Activated CD4-positive, alpha-beta T cell treated with anti-CD3 and anti-CD28 coated beads, Interleukin-2, amount 10 ng/mL, durations not matched to agents 24 days and 14 days (primary cell): Measurements from ENCODE around the gene VPS36. TPM values are rescaled to one million over a fixed set of nuclear protein-coding genes. Genes with fewer than 3 reads are reported as not detected.
A peak's percentile ranks its signal among the peaks of the same experiment; 100 is the strongest.

ENCODE experiments used
- DNase-seq: peaks from one replicate; pipeline ENCODE4 v3.0.0; 2022
- H3K27ac Mint-ChIP-seq: one replicate; pipeline ENCODE4 v1.8.0; 2022; ENCODE audit warnings: mild to moderate bottlenecking, mixed read lengths
- H3K27me3 Mint-ChIP-seq: one replicate; pipeline ENCODE4 v1.8.0; 2022; ENCODE audit warnings: mixed read lengths
- H3K36me3 Mint-ChIP-seq: one replicate; pipeline ENCODE4 v1.8.0; 2022; ENCODE audit warnings: low read depth, mild to moderate bottlenecking, mixed read lengths
- H3K4me1 Mint-ChIP-seq: one replicate; pipeline ENCODE4 v1.8.0; 2021; ENCODE audit warnings: mixed read lengths
- H3K4me3 Mint-ChIP-seq: one replicate; pipeline ENCODE4 v1.8.0; 2022; ENCODE audit warnings: mild to moderate bottlenecking, moderate library complexity, mixed read lengths
- H3K9me3 Mint-ChIP-seq: one replicate; pipeline ENCODE4 v1.8.0; 2021; ENCODE audit warnings: mixed read lengths
- intact Hi-C: fragments of 100-400 bp; cut with micrococcal nuclease; formaldehyde crosslinking; loops from one replicate; pipeline ENCODE4 v1.15.1; 2023
- total RNA-seq: library from RNA; stranded (reverse); gene quantifications from 2 replicates; pipeline ENCODE4 v1.2.3, GENCODE V29; 2022

VPS36 gene
- total RNA-seq, 1 donor from 2014 or later, result 43.0 TPM

DNA sequence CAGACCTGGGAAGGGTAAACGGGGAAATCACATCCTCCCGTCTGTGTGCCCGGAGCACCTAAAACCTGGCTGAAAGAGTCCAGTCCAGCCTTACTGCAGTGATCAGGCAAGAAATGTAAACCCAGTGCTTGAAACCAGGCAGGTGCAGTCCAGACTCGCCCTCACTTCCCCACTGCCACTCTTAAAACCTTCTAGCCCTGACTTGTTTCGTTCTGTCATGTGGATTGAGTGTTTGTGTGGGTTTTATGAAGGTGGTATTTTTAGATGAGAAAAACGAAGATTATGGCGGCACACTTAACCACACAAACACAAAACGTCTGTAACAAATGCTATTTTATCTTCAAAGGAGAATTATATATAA is 4.0 kb upstream of the VPS36 start:
- H3K27ac Mint-ChIP-seq, result peak overlapping the region; percentile 91
- DNase-seq, result peak; percentile 77
- H3K36me3 Mint-ChIP-seq, result peaks cover 16% of the 10 kb centered on the region
- no peaks in the 10 kb centered on the region for H3K27me3 Mint-ChIP-seq
- peak overlapping the region; percentile 97 for H3K4me3 Mint-ChIP-seq
- no peaks in the 10 kb centered on the region for H3K9me3 Mint-ChIP-seq
- peaks cover 45% of the 10 kb centered on the region for H3K4me1 Mint-ChIP-seq
- intact Hi-C loops, result loop anchor here (5.0 to 10.0 kb wide), 3 partner anchors 47 to 870 kb away; partner anchors contain the start of genes THSD1 and WDFY2

- H3K4me1 Mint-ChIP-seq, result peaks cover 48% of the 10 kb centered on the region
- intact Hi-C loops, result loop anchor here (5.0 to 10.0 kb wide), 3 partner anchors 45 to 868 kb away; partner anchors contain the start of genes THSD1 and WDFY2
- no peak overlapping the region for H3K27ac Mint-ChIP-seq
- no peaks in the 10 kb centered on the region for H3K9me3 Mint-ChIP-seq
- no peaks in the 10 kb centered on the region for H3K27me3 Mint-ChIP-seq
- H3K4me3 Mint-ChIP-seq, result no peak overlapping the region
- peaks cover 13% of the 10 kb centered on the region for H3K36me3 Mint-ChIP-seq
- DNase-seq, result no peak
These were observed 2.0 kb upstream of the VPS36 start for GRCh38 chr13:52452470-52452869.

DNA sequence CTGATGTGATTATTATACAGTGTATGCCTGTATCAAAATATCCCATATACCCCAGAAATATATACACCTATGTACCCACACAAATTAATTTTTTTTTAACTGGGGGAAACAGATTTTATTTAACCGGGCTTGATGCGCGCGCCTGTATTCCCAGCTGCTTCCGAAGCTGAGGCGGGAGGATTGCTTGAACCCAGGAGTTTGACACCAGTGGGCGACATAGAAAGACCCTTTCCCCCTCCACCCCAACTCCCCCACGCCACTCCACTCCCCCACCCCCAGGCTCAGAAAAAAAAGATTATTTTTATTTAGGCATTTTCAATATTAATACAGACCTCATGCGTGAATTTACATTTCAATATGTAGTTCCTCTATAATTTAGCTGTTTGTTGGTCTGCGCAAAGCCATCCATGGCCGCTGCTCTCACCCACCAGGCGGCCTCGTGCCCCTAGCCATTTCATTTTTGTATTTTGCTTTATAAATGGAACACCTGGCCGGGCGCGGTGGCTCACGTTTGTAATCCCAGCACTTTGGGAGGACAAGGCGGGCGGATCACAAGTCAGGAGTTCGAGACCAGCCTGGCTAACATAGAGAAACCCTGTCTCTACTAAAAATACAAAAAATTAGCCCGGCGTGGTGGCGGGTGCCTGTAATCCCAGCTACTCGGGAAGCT is 836 bp upstream of the VPS36 start:
- peaks cover 11% of the 10 kb centered on the region for H3K36me3 Mint-ChIP-seq
- intact Hi-C loops, result loop anchor here (2.0 to 10.0 kb wide), 5 partner anchors 44 to 866 kb away; partner anchors contain the start of genes ALG11, THSD1 and WDFY2
- peak overlapping the region; percentile 93 for H3K4me3 Mint-ChIP-seq
- peaks cover 38% of the 10 kb centered on the region for H3K4me1 Mint-ChIP-seq
- H3K27ac Mint-ChIP-seq, result peak overlapping the region; percentile 91
- H3K27me3 Mint-ChIP-seq, result no peaks in the 10 kb centered on the region
- DNase-seq, result no peak
- H3K9me3 Mint-ChIP-seq, result no peaks in the 10 kb centered on the region

GRCh38 chr13:52450793-52451116 is 321 bp upstream of the VPS36 start:
- intact Hi-C loops, result loop anchor here (1.0 to 10.0 kb wide), 8 partner anchors 43 to 866 kb away; partner anchors contain the start of genes ALG11, SUGT1, THSD1 and WDFY2
- DNase-seq, result no peak
- H3K4me3 Mint-ChIP-seq, result peak overlapping the region; percentile 93
- peaks cover 35% of the 10 kb centered on the region for H3K4me1 Mint-ChIP-seq
- H3K27me3 Mint-ChIP-seq, result no peaks in the 10 kb centered on the region
- peaks cover 11% of the 10 kb centered on the region for H3K36me3 Mint-ChIP-seq
- no peaks in the 10 kb centered on the region for H3K9me3 Mint-ChIP-seq
- H3K27ac Mint-ChIP-seq, result peak overlapping the region; percentile 91

DNA sequence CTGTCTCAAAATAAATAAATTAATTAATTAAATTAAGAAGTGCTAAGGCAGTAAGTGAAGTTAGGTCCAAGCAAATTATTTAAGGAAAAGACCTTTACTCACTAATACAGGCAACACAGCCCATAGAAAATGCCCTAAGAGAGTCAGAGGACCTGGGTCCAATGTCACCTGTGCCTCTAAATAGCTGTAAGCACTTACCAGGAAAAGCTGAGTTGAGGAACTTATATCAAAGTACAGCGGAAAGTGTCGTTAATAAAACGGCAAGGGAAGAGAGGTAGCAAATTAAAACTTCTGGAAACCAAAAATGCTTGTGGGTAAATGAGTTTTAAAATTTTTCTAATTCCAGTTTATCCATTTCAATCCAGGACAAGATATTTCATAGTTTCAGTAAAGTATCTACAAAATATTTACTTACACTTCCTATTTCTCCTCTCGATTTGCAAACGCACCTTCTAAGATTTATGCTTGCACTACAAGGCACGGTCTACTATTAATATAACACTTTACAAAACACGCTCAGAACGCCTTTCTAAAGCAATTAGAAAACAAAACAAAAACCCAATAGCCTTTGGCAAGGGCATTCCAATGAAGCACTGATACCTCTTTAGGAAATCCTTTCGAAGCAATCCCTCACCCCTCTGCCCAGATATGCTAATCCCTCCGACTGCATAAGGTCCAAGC is 963 bp downstream of the VPS36 start:
- H3K36me3 Mint-ChIP-seq, result peaks cover 14% of the 10 kb centered on the region
- no peaks in the 10 kb centered on the region for H3K27me3 Mint-ChIP-seq
- peak overlapping the region; percentile 93 for H3K4me3 Mint-ChIP-seq
- peaks cover 30% of the 10 kb centered on the region for H3K4me1 Mint-ChIP-seq
- intact Hi-C loops, result loop anchor here (1.0 to 10.0 kb wide), 8 partner anchors 42 to 865 kb away; partner anchors contain the start of genes ALG11, SUGT1, THSD1 and WDFY2
- DNase-seq, result no peak
- H3K9me3 Mint-ChIP-seq, result no peaks in the 10 kb centered on the region
- H3K27ac Mint-ChIP-seq, result peak overlapping the region; percentile 92

- no peaks in the 10 kb centered on the region for H3K9me3 Mint-ChIP-seq
- H3K4me3 Mint-ChIP-seq, result peak overlapping the region; percentile 32
- DNase-seq, result no peak
- H3K27me3 Mint-ChIP-seq, result no peaks in the 10 kb centered on the region
- intact Hi-C loops, result no loop called here
- H3K4me1 Mint-ChIP-seq, result peaks cover 18% of the 10 kb centered on the region
- peaks cover 16% of the 10 kb centered on the region for H3K36me3 Mint-ChIP-seq
- H3K27ac Mint-ChIP-seq, result no peak overlapping the region
These were observed 2.5 kb downstream of the VPS36 start for GRCh38 chr13:52447815-52448552.

GRCh38 chr13:52447354-52447753 is 3.1 kb downstream of the VPS36 start:
- peaks cover 19% of the 10 kb centered on the region for H3K36me3 Mint-ChIP-seq
- DNase-seq, result no peak
- intact Hi-C loops, result no loop called here
- H3K27ac Mint-ChIP-seq, result no peak overlapping the region
- H3K4me3 Mint-ChIP-seq, result no peak overlapping the region
- peaks cover 20% of the 10 kb centered on the region for H3K4me1 Mint-ChIP-seq
- H3K27me3 Mint-ChIP-seq, result no peaks in the 10 kb centered on the region
- no peaks in the 10 kb centered on the region for H3K9me3 Mint-ChIP-seq

DNA sequence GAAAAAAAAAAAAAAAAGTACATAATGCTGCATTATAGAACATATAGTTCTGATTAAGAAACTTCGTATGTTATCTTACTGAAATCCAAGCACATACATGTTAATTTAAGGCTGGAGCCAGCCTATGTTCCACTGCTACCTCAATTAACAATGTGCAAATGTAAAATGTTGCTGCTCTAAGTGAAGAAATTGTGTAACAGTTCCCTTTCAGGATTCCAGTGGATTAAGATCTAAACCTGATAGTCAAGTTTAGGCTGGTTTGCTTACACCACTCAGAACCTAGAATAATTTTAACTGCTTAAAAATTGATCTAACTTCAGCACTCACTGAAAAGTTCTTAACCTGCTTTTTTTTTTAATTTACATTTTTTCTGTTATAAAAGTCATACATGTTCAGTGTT is 4.2 kb downstream of the VPS36 start:
- Mint-ChIP-seq H3K36me3 (peaks cover 21% of the 10 kb centered on the region), H3K4me3 (no peak overlapping the region)
- intact Hi-C loops, result no loop called here

DNA sequence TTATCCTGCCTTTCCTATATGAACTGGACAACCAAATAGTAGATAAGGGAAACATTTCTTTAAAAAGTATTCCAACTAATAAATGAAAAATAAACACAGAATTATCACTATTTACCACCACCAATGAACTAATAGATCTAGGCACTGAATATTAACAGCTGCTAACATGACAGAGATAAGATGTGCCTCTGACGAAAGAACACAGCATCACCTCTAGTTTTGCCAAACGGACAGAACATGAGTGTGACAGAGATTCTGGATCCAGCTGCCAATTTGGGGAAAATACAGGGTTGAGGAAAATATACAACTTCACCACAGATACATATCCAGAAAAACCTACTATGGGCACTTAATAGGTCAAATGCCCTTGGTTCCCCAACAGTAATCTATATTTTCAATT is 18.0 kb downstream of the VPS36 start:
- Mint-ChIP-seq H3K9me3 (no peaks in the 10 kb centered on the region), H3K4me3 (no peak overlapping the region), H3K36me3 (peaks cover 58% of the 10 kb centered on the region), H3K27ac (no peak overlapping the region), H3K4me1 (peaks cover 3% of the 10 kb centered on the region), H3K27me3 (no peaks in the 10 kb centered on the region)
- intact Hi-C loops, result no loop called here
- DNase-seq, result no peak

More for the DNA sequence above, 4.2 kb downstream of the VPS36 start:
- Mint-ChIP-seq H3K27ac (no peak overlapping the region), H3K4me1 (peaks cover 18% of the 10 kb centered on the region), H3K9me3 (no peaks in the 10 kb centered on the region), H3K27me3 (no peaks in the 10 kb centered on the region)
- no peak for DNase-seq

DNA sequence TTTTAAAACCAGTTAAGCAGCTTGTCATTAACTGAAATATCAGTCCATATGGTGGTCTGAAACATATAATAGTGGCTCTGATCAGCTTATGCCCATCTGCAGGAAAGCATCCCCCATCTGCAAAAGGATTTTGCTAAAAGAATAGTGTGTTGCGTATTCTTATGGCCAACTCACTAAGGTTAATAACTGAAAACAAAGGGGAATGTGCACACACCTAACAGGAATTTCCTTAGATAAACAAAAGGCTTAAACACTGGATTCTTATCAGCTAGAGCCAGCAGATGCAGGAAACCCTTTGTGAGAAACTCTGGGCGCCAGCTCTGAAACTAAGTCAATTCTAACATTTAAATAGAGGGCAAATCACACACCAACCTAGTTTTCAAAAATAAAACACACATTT is 22.1 kb downstream of the VPS36 start:
- no peaks in the 10 kb centered on the region for H3K27me3 Mint-ChIP-seq
- no peaks in the 10 kb centered on the region for H3K9me3 Mint-ChIP-seq
- peaks cover 53% of the 10 kb centered on the region for H3K36me3 Mint-ChIP-seq
- no peak overlapping the region for H3K4me3 Mint-ChIP-seq
- H3K27ac Mint-ChIP-seq, result no peak overlapping the region
- intact Hi-C loops, result no loop called here
- no peak for DNase-seq
- H3K4me1 Mint-ChIP-seq, result no peaks in the 10 kb centered on the region

GRCh38 chr13:52421216-52421615 is 29.2 kb downstream of the VPS36 start:
- Mint-ChIP-seq H3K9me3 (no peaks in the 10 kb centered on the region), H3K36me3 (peaks cover 48% of the 10 kb centered on the region)

GRCh38 chr13:52419080-52419479 is 31.4 kb downstream of the VPS36 start:
- Mint-ChIP-seq H3K27ac (no peak overlapping the region), H3K4me1 (no peaks in the 10 kb centered on the region), H3K9me3 (no peaks in the 10 kb centered on the region), H3K36me3 (peaks cover 48% of the 10 kb centered on the region), H3K27me3 (no peaks in the 10 kb centered on the region), H3K4me3 (no peak overlapping the region)
- intact Hi-C loops, result no loop called here
- no peak for DNase-seq

More at GRCh38 chr13:52421216-52421615, 29.2 kb downstream of the VPS36 start:
- peak overlapping the region; percentile 7 for H3K27ac Mint-ChIP-seq
- intact Hi-C loops, result no loop called here
- no peaks in the 10 kb centered on the region for H3K27me3 Mint-ChIP-seq
- no peak overlapping the region for H3K4me3 Mint-ChIP-seq
- H3K4me1 Mint-ChIP-seq, result no peaks in the 10 kb centered on the region
- no peak for DNase-seq

DNA sequence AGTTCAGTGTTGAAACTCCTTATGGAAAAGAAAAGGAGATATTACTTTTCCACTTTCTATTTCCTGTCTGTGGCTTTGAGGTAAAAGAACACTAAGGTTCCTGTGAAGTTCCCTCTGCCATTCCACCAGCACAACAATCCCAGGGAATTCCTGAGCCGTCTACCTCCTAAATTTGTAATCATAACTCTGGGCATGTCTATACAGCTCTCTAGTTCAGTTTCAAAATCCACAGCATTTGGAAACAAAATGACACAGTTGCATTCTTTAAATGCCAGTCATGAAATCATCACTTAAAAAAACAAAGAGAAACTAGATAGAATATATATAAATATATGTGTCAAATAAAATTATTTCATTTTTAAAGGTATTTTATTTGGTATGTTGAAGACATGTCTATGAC is 35.5 kb downstream of the VPS36 start:
- H3K27ac Mint-ChIP-seq, result no peak overlapping the region
- DNase-seq, result no peak
- H3K9me3 Mint-ChIP-seq, result no peaks in the 10 kb centered on the region
- H3K27me3 Mint-ChIP-seq, result no peaks in the 10 kb centered on the region
- intact Hi-C loops, result loop anchor here (2.0 kb wide), 1 partner anchor 26 kb away; no protein-coding TSS in a partner anchor
- H3K4me1 Mint-ChIP-seq, result peaks cover 2% of the 10 kb centered on the region
- peaks cover 45% of the 10 kb centered on the region for H3K36me3 Mint-ChIP-seq
- no peak overlapping the region for H3K4me3 Mint-ChIP-seq

GRCh38 chr13:52414051-52414450 is 36.4 kb downstream of the VPS36 start:
- Mint-ChIP-seq H3K27me3 (no peaks in the 10 kb centered on the region), H3K9me3 (no peaks in the 10 kb centered on the region), H3K4me3 (no peak overlapping the region), H3K36me3 (peaks cover 43% of the 10 kb centered on the region), H3K27ac (no peak overlapping the region), H3K4me1 (peaks cover 2% of the 10 kb centered on the region)
- DNase-seq, result no peak
- intact Hi-C loops, result loop anchor here (2.0 kb wide), 1 partner anchor 27 kb away; no protein-coding TSS in a partner anchor
